Dedifferentiated amniotic fluid mesenchymal stem cell (primary cell): ENCODE measurements around the gene BBOX1.
A peak's percentile ranks its signal among the peaks of the same experiment; 100 is the strongest.
"Not testable (repeated sequence)": the region's sequence is repeated elsewhere in the genome, so short reads cannot be mapped to it uniquely, and the experiment has no call there.

Experiments
- DNase-seq: peaks from one replicate; pipeline ENCODE4 v3.0.0-alpha.2; 2016; ENCODE audit errors: extremely low spot score

The BBOX1 gene

GRCh38 chr11:27040302-27041115, at the start of gene BBOX1:
BBOX1 (plus strand) TSS chr11:27040815; CDS start chr11:27055431, 14,616 bp downstream.
- no peak for DNase-seq

GRCh38 chr11:26992031-26992541, 48.5 kb upstream of the BBOX1 start:
- peak; percentile 87 for DNase-seq

- peak; percentile 86 for DNase-seq
These were observed 46.6 kb upstream of the BBOX1 start, which contains the start of gene FIBIN for GRCh38 chr11:26993965-26994457. FIBIN (plus strand) TSS chr11:26994112; CDS start chr11:26994527, 415 bp downstream.

- no peak for DNase-seq
These were observed 46.0 kb upstream of the BBOX1 start for GRCh38 chr11:26994631-26995095.

GRCh38 chr11:26995701-26996460, 44.7 kb upstream of the BBOX1 start:
- DNase-seq: no peak

GRCh38 chr11:26997378-26997777, 43.2 kb upstream of the BBOX1 start:
- no peak for DNase-seq

- DNase-seq: not testable (repeated sequence)
These were observed 39.4 kb upstream of the BBOX1 start for GRCh38 chr11:27001136-27001730.

GRCh38 chr11:27002431-27002830, 38.2 kb upstream of the BBOX1 start:
- no peak for DNase-seq

GRCh38 chr11:27002838-27003237, 37.8 kb upstream of the BBOX1 start:
- no peak for DNase-seq

- no peak for DNase-seq
These were observed 36.5 kb upstream of the BBOX1 start for GRCh38 chr11:27004103-27004502.

- DNase-seq: no peak
These were observed 31.6 kb upstream of the BBOX1 start for GRCh38 chr11:27008811-27009535.

GRCh38 chr11:27011560-27012233, 28.9 kb upstream of the BBOX1 start:
- DNase-seq: no peak

GRCh38 chr11:27012234-27012921, 28.2 kb upstream of the BBOX1 start:
- peak; percentile 46 for DNase-seq

GRCh38 chr11:27013781-27014361, 26.7 kb upstream of the BBOX1 start:
- no peak for DNase-seq

- peak; percentile 24 for DNase-seq
These were observed 21.6 kb upstream of the BBOX1 start for GRCh38 chr11:27018902-27019529.

GRCh38 chr11:27020751-27021150, 19.9 kb upstream of the BBOX1 start:
- DNase-seq: no peak

- no peak for DNase-seq
These were observed 17.9 kb upstream of the BBOX1 start for GRCh38 chr11:27022659-27023251.

GRCh38 chr11:27024865-27025264, 15.8 kb upstream of the BBOX1 start:
- DNase-seq: no peak
